Embryonic facial prominence (tissue), 1 donor: ENCODE measurements around the gene RAET1L.
"Not testable (repeated sequence)": the region's sequence is repeated elsewhere in the genome, so short reads cannot be mapped to it uniquely, and the experiment has no call there.

Source experiments
- DNase-seq: peaks from one replicate; pipeline ENCODE4 v3.0.0-alpha.2; 2016; ENCODE audit errors: extremely low spot score

Gene RAET1L

DNA sequence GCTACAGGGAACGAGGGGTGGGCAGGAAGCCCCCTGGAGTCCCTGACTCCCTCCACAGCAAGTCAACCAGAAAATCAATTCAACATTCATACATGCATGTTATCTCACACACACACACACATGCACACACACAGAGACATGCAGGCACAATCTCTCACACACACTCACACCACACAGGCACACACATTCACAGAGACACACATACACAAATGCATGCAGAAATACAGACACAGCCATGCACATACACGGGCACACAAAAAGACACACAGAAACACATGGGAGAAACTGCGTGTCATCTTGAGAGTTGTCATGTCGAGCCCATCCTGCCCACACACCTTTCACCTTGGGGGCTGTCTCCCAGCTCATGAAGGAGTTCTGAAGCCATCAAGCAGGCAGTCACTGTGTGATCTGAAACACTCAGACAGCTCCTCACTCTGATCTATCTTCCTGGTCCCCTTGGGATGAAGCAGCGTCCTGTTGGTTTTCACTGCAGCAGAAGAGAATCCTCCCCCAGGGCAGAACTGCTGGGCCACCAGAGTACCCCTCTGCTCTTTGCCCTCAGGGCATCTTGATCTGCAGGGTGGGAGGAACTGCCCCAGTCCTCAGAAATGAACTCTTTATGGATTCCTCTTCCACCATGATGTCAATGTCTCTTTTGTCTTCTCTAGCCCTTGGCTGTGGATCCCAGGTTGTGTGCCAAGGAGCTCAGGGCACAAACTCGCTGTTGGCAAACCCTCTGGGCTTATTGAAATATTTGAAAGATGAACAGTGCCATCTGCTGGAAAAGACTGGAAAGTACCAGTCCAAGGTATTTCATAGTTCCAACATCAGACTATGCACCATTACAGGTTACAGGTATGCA is 8.8 kb downstream of the RAET1L start:
- DNase-seq = no peak

DNA sequence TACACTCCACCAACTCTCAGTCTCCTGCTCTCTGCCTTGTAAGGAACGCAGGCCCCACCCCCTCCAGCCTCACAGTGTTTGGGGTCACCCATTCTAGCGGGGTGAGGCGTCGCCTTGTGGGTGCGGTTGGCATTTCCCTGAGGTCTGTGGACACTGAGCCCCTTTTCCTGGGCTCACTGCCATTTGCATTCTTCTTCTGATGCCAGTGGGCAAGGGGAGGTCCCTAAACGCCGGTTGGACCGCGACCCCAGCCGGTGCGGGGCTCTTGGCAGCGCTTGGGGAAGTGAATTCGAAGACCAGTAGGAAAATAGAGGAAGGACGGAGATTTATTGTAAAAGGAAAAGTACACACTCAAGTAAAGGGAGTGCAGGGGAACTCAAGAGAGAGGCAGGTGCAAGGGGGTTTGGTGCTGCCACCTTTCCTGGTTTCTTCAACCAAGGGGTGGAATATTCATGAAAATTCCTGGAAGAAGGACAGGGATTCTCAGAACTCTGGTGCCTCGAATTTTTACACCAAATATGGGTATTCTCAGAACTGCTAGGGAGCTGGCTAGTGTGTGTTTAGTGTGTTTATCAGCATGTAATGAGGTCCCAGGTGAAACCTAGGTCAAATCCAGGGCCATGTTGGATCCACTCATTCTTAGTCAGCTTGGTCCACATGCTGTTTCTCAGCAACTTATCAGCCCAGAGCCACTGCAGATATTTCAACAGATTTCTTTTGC is 9.9 kb downstream of the RAET1L start:
- not testable (repeated sequence) for DNase-seq

DNA sequence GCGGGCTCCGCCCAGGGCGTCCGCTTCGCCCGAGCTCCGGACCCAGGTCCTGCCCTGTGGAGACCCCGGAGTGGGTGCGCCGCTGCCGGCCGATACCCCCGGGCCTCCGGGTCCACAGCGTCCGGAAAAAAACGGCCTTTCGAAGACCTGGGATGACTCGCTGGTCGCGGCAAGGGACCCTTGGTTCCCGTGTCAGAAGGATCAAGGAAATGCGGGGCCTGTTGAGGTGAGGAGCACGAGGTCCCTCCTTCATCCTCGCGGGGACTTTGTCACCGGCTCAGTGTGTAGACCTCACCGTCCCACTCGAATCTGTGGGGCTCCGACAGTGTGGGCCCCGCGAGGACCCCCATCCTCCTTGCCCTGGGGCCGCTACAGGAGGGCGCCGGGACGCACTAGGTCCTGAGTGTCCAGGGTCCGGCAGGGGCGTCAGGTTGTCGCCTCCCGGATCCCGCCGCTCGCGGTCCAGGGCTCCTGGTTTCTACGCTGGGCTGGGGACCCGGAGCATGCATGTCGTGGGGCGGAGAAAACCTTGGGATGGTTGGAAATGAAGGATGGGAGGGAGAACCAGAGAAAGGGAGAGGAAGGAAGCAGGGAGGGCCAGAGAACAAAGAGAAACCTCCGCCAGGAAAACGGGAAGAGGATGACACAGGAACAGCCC is 10.6 kb downstream of the RAET1L start:
- DNase-seq = not testable (repeated sequence)

- DNase-seq = not testable (repeated sequence)
Observed at GRCh38 chr6:150013785-150014622, 11.3 kb downstream of the RAET1L start.

- not testable (repeated sequence) for DNase-seq
Observed at GRCh38 chr6:150012846-150013784, 12.2 kb downstream of the RAET1L start.

DNA sequence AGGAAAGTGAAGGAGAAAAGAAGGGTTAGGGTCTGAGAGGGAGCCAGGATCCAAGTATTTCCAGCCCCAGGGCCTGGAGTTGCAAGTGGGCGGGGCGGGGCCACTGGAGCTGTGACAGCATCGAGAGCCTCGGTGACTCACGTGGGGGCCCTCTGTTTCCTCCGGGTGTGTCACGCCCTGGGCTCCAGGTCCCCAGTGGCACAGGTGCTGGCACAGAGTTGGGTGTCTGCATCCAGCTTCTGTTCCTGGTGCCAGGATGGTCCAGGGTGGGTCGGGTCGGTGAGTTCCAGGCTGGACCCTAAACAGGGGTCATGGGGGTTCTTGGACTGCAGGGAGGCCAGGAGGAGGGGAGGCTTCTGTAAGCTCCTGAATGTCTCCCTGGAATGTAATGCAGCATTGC is 16.7 kb downstream of the RAET1L start:
- DNase-seq = no peak

- no peak for DNase-seq
Observed at GRCh38 chr6:150006961-150007464, 18.3 kb downstream of the RAET1L start.

- DNase-seq = no peak
Observed at GRCh38 chr6:150005761-150006651, 19.3 kb downstream of the RAET1L start.

DNA sequence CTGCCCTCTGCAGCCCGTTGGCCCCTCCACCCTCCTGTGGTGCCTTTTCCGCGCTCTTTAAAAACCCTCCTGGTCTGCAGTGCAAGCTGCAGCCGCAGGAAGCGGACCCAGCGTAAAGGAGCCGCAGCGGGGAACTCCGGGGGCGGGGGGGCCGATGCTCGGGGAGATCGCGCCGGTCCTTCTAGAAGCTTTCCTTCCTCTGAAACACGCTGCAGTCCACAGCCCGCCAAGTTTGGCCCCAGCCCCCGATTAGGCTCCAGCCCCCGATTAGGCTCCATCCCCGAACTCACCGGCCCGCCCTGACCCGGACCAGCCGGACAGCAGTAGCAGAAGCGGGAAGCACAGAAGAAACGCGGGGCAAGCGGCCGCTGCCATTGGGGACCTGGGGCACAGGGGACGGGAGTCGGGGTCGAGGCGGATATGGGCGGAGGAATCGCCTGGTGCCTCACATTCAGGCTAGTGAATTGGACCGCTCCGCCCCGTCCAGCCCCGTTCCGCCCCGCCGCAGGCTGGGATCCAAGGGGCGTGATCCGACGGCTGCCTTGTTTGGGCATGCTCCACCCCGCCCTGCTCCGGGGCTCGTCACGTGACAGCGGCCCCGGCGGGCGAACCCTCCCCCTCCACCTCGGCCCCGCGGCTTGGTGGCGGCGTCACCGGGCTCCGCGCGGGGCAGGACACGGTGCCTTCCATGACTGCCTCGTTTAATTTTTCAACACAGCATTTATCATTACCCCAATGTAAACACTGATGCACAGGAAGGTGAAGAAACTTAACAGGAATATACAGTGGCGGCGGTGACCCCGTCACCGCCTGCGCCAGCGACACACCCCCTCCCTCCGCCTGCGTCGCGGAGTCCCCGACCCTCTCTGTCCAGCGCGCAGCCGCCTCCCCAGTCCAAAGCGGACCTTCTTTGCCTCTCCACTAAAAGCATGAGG is 20.3 kb downstream of the RAET1L start:
- peak; percentile 67 for DNase-seq

DNA sequence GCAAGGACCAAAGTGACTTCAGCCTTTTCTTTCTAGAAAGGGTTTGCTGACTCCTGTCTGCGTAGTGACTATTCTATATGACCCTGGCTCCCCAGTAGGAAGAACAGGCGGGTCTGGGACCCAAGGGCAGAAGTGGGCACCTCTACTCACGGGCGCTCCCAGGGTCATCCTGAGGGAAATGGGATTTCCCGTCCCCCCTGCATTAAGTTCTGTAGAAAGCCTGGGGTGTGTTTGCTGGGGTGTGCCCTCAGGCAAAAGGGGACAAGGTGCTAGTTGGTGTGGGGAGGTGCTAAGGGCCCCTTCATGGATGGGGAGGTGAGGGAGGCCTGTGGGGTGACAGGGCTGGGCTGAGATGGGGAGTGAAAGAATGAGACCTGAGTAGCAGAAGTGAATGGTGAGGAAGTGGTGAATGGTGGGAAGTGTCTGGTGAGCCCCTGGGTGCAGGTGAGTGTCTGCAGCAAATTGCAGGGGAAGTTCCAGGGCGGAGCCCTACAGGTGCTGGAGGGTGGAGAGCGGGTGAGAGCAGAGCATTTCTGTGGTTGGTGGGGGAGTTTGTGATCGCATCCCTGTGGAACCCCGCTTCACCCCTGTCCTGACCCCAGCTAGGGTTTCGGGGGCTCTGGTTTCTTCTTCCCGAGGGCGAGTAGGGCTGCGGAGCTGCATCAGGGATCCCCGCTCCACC is 21.1 kb downstream of the RAET1L start:
- DNase-seq = no peak

GRCh38 chr6:150003599-150003998 is 21.7 kb downstream of the RAET1L start:
- not testable (repeated sequence) for DNase-seq

GRCh38 chr6:150002710-150003109 is 22.6 kb downstream of the RAET1L start:
- no peak for DNase-seq

DNA sequence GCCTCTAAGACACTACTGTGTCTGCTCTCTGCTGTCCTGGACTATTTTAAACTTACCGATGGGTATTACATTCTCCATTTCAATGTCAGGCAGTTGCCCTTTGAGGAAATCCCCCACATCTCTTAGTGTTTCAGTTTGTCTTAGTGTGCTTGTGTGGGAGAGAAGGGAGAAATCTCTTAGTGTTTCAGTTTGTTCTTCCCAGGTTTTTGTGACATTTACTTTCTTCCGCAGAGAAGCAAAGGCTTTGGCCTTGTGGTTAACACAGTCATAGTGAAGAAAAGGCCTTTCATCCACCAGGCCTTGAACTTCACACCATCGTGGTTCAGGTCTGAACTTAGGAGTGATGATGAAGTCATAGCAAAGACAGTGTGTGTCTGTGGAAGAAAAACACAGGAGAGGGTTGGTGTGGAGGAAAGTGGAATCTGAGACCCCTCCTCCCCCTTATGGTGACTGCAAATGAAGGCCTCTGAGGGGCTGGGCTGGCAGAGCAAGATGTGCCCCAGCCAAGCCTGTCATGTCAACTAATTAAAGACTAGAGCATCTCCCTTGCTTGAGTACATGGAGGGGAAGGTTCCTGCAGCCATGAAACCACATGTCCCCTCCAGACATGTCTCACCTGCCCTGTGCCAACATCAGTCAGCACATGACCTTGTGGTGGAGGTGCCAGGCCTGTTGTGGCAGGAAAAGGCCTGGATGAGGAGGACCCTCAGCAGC is 23.9 kb downstream of the RAET1L start:
- DNase-seq = no peak

DNA sequence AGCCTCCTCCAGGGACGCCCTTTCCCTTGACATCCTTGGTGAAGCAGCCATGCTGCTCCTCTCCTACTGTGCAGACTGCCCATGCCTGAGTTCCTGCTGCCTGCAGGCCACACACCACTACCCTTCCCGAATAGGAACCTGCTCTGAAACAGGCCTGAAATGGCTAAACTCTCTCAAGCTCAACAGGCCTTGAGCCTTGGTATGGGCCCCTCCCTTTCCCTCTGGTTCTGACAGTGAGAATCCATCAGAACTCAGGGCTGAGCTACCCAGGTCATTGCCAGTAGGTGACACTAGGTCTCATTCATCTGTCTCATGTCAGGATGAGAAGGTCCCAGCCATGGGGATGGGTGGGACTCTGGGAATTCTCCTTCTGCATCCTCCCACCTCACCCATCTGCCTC is 25.7 kb downstream of the RAET1L start:
- DNase-seq = no peak

DNA sequence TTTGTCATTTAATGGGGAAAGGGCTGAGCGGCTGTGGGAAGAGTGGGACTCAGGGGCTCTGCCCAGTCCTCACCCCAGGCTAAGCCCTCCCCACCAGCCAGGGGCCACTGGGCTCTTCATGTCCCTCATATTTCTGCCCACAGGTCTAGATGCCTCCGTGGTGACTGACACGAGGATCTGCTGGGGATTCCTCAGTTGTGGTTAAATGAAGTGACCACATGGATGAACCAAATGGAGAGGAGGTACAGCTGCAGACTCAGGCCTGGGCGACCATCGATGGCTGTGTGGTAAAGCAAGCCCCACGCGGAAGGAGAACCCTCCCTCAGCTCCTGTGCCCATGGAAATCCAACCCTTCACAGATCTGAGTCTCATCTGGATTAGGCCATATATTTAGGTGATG is 29.4 kb downstream of the RAET1L start:
- DNase-seq = no peak

GRCh38 chr6:149995235-149995750 is 30.0 kb downstream of the RAET1L start:
- no peak for DNase-seq

DNA sequence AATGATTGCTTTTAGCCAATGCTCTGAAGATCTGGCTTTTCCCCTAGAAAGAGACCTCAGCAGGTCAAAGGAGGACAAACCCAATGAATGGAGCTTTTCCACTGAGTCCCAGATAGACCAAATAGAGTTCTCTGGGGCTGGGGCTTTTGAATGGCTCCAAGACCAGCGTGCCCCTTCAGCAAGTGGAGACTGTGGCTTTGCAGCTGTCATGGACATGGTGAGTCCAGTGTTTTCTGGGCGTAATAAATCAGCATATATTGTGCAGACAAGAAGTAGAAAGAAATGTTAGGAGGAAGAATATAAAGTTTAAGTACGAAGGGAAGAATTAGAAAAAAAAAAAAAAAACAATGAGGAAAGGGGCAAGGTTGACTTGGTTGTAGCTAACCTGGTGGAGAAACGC is 33.5 kb downstream of the RAET1L start:
- no peak for DNase-seq
